ENCODE data around the gene PARP6. TPM values are rescaled to one million over a fixed set of nuclear protein-coding genes. Genes with fewer than 3 reads are reported as not detected.

Gene PARP6
- total and polyA plus RNA-seq, 9 of the 15 experiments (the other 6 are each of a cell fraction or from before 2014, with no cell fraction given) = 14.8 to 83.2 (median 28.3) TPM

DNA sequence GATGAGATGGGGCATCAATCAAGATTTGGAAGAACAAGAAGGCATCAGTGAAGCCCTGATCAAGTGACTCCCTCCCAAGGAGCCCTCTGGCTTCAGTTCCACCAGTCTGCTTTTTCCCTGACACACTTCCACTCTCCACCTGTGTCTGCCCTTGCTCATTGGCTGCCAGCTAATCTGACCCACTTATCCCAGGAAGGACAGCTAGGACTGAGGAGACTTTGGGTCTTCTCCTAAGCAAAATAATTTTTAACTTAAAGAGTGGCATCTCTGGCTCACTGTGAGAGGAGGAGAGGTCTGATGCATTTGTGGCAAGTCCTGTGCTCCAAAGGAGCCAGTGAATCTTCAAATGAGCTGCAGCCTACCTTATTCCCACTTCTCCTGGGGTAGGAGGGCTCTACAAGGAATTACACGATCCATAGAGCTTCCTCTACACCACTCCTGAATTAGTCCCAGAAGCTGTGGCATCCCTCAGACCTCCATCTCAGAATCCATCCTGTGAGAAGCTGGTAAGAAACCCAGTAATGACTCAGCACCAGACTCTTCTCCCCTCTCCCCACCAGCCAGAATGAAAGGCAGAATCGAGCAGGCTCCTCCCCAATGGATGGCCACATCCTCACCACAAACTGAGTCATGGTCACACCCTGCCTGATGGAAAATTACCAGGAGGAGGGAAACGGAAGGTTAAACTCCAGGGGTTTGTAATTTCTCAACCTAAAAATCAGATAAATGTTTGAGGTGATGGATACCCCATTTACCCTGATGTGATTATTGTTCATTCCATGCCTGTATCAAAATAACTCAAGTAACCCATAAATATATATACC is 35.1 kb downstream of the PARP6 start (continued):
- TF ChIP-seq GTF2E2 (tag; IDR thresholded peaks at IDR 0.05) (peak; percentile 53; the same call in 1 of the 2 replicates), NFE2L1 (tag; IDR thresholded peaks at IDR 0.05; ENCODE audit: borderline replicate concordance, low read depth) (peak; percentile 81), RCOR1 (IDR thresholded peaks at IDR 0.05; ENCODE audit: borderline replicate concordance in 1 of 2, low read depth in 2 of 2, low read length in 2 of 2) (peak; percentile 67 to 95; a peak in 3 of 4 replicates), SMAD1 (IDR thresholded peaks at IDR 0.05; ENCODE audit: low read depth, low read length, partially characterized antibody) (peak; percentile 81), NBN (IDR thresholded peaks at IDR 0.05; ENCODE audit: low read depth) (peak; percentile 80), ZNF347 (CRISPR knock-in tag; IDR thresholded peaks at IDR 0.05; ENCODE audit: low read depth) (no peak), GTF2F1 (IDR thresholded peaks at IDR 0.05; ENCODE audit: low read depth, low read length) (peak; percentile 59; the same call in 1 of the 2 replicates), MTA3 (IDR thresholded peaks at IDR 0.05; ENCODE audit: borderline replicate concordance) (peak; percentile 95), SMARCA4 (IDR thresholded peaks at IDR 0.05) (peak; percentile 87), NFIC (IDR thresholded peaks at IDR 0.05) (peak; percentile 18; the same call in 1 of the 2 replicates), SOX6 (IDR thresholded peaks at IDR 0.05) (peak; percentile 60; the same call in 1 of the 2 replicates), POLR2H (tag; IDR thresholded peaks at IDR 0.05; ENCODE audit: low read depth) (peak; percentile 67), TBL1XR1 (IDR thresholded peaks at IDR 0.05; ENCODE audit: low read length in 2 of 2) (peak in 1 of 2 experiments; percentile 74; a peak in 1 of 4 replicates)
- TF ChIP-seq, protein P1, sequence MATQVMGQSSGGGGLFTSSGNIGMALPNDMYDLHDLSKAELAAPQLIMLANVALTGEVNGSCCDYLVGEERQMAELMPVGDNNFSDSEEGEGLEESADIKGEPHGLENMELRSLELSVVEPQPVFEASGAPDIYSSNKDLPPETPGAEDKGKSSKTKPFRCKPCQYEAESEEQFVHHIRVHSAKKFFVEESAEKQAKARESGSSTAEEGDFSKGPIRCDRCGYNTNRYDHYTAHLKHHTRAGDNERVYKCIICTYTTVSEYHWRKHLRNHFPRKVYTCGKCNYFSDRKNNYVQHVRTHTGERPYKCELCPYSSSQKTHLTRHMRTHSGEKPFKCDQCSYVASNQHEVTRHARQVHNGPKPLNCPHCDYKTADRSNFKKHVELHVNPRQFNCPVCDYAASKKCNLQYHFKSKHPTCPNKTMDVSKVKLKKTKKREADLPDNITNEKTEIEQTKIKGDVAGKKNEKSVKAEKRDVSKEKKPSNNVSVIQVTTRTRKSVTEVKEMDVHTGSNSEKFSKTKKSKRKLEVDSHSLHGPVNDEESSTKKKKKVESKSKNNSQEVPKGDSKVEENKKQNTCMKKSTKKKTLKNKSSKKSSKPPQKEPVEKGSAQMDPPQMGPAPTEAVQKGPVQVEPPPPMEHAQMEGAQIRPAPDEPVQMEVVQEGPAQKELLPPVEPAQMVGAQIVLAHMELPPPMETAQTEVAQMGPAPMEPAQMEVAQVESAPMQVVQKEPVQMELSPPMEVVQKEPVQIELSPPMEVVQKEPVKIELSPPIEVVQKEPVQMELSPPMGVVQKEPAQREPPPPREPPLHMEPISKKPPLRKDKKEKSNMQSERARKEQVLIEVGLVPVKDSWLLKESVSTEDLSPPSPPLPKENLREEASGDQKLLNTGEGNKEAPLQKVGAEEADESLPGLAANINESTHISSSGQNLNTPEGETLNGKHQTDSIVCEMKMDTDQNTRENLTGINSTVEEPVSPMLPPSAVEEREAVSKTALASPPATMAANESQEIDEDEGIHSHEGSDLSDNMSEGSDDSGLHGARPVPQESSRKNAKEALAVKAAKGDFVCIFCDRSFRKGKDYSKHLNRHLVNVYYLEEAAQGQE (IDR thresholded peaks at IDR 0.05; ENCODE audit: borderline replicate concordance) = no peak
- TF ChIP-seq, protein P1 (CRISPR knock-in tag; IDR thresholded peaks at IDR 0.05; ENCODE audit: low read depth) = peak; percentile 18; the same call in 1 of the 2 replicates
- TF ChIP-seq, protein P2, sequence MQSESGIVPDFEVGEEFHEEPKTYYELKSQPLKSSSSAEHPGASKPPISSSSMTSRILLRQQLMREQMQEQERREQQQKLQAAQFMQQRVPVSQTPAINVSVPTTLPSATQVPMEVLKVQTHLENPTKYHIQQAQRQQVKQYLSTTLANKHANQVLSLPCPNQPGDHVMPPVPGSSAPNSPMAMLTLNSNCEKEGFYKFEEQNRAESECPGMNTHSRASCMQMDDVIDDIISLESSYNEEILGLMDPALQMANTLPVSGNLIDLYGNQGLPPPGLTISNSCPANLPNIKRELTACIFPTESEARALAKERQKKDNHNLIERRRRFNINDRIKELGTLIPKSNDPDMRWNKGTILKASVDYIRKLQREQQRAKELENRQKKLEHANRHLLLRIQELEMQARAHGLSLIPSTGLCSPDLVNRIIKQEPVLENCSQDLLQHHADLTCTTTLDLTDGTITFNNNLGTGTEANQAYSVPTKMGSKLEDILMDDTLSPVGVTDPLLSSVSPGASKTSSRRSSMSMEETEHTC (IDR thresholded peaks at IDR 0.05) = peak; percentile 62
